Measurements from ENCODE around the gene CNTNAP2.
A peak's percentile ranks its signal among the peaks of the same experiment; 100 is the strongest.

Gene CNTNAP2

GRCh38 chr7:147803151-147803550 is 1686.5 kb downstream of the CNTNAP2 start:
- no peak overlapping the region for H3K4ac ChIP-seq (ENCODE audit: low read depth, low read length)
- H3K18ac ChIP-seq (ENCODE audit: low read length), result no peak overlapping the region
- H2BK120ac ChIP-seq (ENCODE audit: low read depth, low read length), result no peak overlapping the region
- peak overlapping the region; percentile 34 for H3K56ac ChIP-seq (ENCODE audit: low read length)
- no peak overlapping the region for H2AK5ac ChIP-seq (ENCODE audit: low read length)
- H3K4me3 ChIP-seq (ENCODE audit: low read length), result no peak overlapping the region
- no peaks in the 10 kb centered on the region for H3K36me3 ChIP-seq (ENCODE audit: control insufficient read depth, insufficient read depth, low read length)
- no peaks in the 10 kb centered on the region for H3K79me1 ChIP-seq (ENCODE audit: low read length)
- no peak overlapping the region for H3K4me2 ChIP-seq (ENCODE audit: low read length)
- H3K4me1 ChIP-seq (ENCODE audit: control insufficient read depth, low read depth, low read length), result peaks cover 2% of the 10 kb centered on the region
- no peak overlapping the region for H3K27ac ChIP-seq (ENCODE audit: low read depth, low read length)
- no peak overlapping the region for H2BK15ac ChIP-seq (replicated peaks; ENCODE audit: low read depth)
- H2BK5ac ChIP-seq (ENCODE audit: low read length), result no peak overlapping the region
- H3K27me3 ChIP-seq (ENCODE audit: insufficient read depth, low read length, poor library complexity), result no peaks in the 10 kb centered on the region
- no peaks in the 10 kb centered on the region for H3K79me2 ChIP-seq (ENCODE audit: control insufficient read depth, insufficient read depth, low read length)
- H4K5ac ChIP-seq (ENCODE audit: low read length), result no peak overlapping the region
- no peak overlapping the region for H3K23ac ChIP-seq (ENCODE audit: low read length)
- DNase-seq, result no peak
- H3K9ac ChIP-seq (ENCODE audit: low read length), result no peak overlapping the region
- WGBS (ENCODE audit: extremely low coverage, insufficient coverage, low lambda C conversion rate), result no CpG with 5 or more reads among the region's 3 CpGs
- no peak overlapping the region for H4K8ac ChIP-seq (ENCODE audit: low read depth, low read length)

- Histone ChIP-seq H3K18ac (ENCODE audit: low read length) (no peak overlapping the region), H3K27ac (ENCODE audit: low read depth, low read length) (no peak overlapping the region), H2BK5ac (ENCODE audit: low read length) (no peak overlapping the region), H3K4ac (ENCODE audit: low read depth, low read length) (no peak overlapping the region), H3K4me1 (ENCODE audit: control insufficient read depth, low read depth, low read length) (peaks cover 2% of the 10 kb centered on the region), H3K36me3 (ENCODE audit: control insufficient read depth, insufficient read depth, low read length) (no peaks in the 10 kb centered on the region), H3K9ac (ENCODE audit: low read length) (no peak overlapping the region), H2BK15ac (replicated peaks; ENCODE audit: low read depth) (no peak overlapping the region), H3K56ac (ENCODE audit: low read length) (no peak overlapping the region), H3K4me2 (ENCODE audit: low read length) (no peak overlapping the region), H4K5ac (ENCODE audit: low read length) (no peak overlapping the region), H3K79me1 (ENCODE audit: low read length) (no peaks in the 10 kb centered on the region), H2AK5ac (ENCODE audit: low read length) (no peak overlapping the region), H3K4me3 (ENCODE audit: low read length) (no peak overlapping the region), H4K8ac (ENCODE audit: low read depth, low read length) (no peak overlapping the region), H3K23ac (ENCODE audit: low read length) (no peak overlapping the region), H2BK120ac (ENCODE audit: low read depth, low read length) (no peak overlapping the region), H3K27me3 (ENCODE audit: insufficient read depth, low read length, poor library complexity) (no peaks in the 10 kb centered on the region), H3K79me2 (ENCODE audit: control insufficient read depth, insufficient read depth, low read length) (no peaks in the 10 kb centered on the region)
- WGBS (ENCODE audit: extremely low coverage, insufficient coverage, low lambda C conversion rate), result no CpG with 5 or more reads among the region's 4 CpGs
- peak; percentile 81 for DNase-seq
Observed at GRCh38 chr7:147803606-147804005, 1687.0 kb downstream of the CNTNAP2 start.

- Histone ChIP-seq H4K8ac (ENCODE audit: low read depth, low read length) (no peak overlapping the region), H3K79me2 (ENCODE audit: control insufficient read depth, insufficient read depth, low read length) (no peaks in the 10 kb centered on the region), H3K4me1 (ENCODE audit: control insufficient read depth, low read depth, low read length) (peaks cover 2% of the 10 kb centered on the region), H3K4me2 (ENCODE audit: low read length) (no peak overlapping the region), H3K36me3 (ENCODE audit: control insufficient read depth, insufficient read depth, low read length) (no peaks in the 10 kb centered on the region), H3K4ac (ENCODE audit: low read depth, low read length) (no peak overlapping the region), H2BK15ac (replicated peaks; ENCODE audit: low read depth) (no peak overlapping the region), H3K79me1 (ENCODE audit: low read length) (no peaks in the 10 kb centered on the region), H3K27ac (ENCODE audit: low read depth, low read length) (no peak overlapping the region), H4K5ac (ENCODE audit: low read length) (no peak overlapping the region), H2BK120ac (ENCODE audit: low read depth, low read length) (no peak overlapping the region), H2AK5ac (ENCODE audit: low read length) (no peak overlapping the region), H2BK5ac (ENCODE audit: low read length) (no peak overlapping the region), H3K4me3 (ENCODE audit: low read length) (no peak overlapping the region), H3K23ac (ENCODE audit: low read length) (no peak overlapping the region), H3K56ac (ENCODE audit: low read length) (no peak overlapping the region), H3K9ac (ENCODE audit: low read length) (no peak overlapping the region), H3K18ac (ENCODE audit: low read length) (no peak overlapping the region), H3K27me3 (ENCODE audit: insufficient read depth, low read length, poor library complexity) (no peaks in the 10 kb centered on the region)
- DNase-seq, result no peak
Observed at GRCh38 chr7:147804032-147804431, 1687.4 kb downstream of the CNTNAP2 start.

GRCh38 chr7:147805996-147806576 is 1689.5 kb downstream of the CNTNAP2 start:
- H3K23ac ChIP-seq (ENCODE audit: low read length), result no peak overlapping the region
- no peak overlapping the region for H2BK120ac ChIP-seq (ENCODE audit: low read depth, low read length)
- no peaks in the 10 kb centered on the region for H3K27me3 ChIP-seq (ENCODE audit: insufficient read depth, low read length, poor library complexity)
- H3K4me3 ChIP-seq (ENCODE audit: low read length), result no peak overlapping the region
- H2AK5ac ChIP-seq (ENCODE audit: low read length), result no peak overlapping the region
- no peaks in the 10 kb centered on the region for H3K79me1 ChIP-seq (ENCODE audit: low read length)
- H4K5ac ChIP-seq (ENCODE audit: low read length), result no peak overlapping the region
- no peak overlapping the region for H2BK5ac ChIP-seq (ENCODE audit: low read length)
- H3K9ac ChIP-seq (ENCODE audit: low read length), result no peak overlapping the region
- no peak overlapping the region for H3K4ac ChIP-seq (ENCODE audit: low read depth, low read length)
- DNase-seq, result no peak
- H3K56ac ChIP-seq (ENCODE audit: low read length), result no peak overlapping the region
- H3K27ac ChIP-seq (ENCODE audit: low read depth, low read length), result no peak overlapping the region
- no peaks in the 10 kb centered on the region for H3K79me2 ChIP-seq (ENCODE audit: control insufficient read depth, insufficient read depth, low read length)
- H3K36me3 ChIP-seq (ENCODE audit: control insufficient read depth, insufficient read depth, low read length), result no peaks in the 10 kb centered on the region
- peaks cover 2% of the 10 kb centered on the region for H3K4me1 ChIP-seq (ENCODE audit: control insufficient read depth, low read depth, low read length)
- H3K4me2 ChIP-seq (ENCODE audit: low read length), result no peak overlapping the region
- no peak overlapping the region for H4K8ac ChIP-seq (ENCODE audit: low read depth, low read length)
- no peak overlapping the region for H3K18ac ChIP-seq (ENCODE audit: low read length)
- no peak overlapping the region for H2BK15ac ChIP-seq (replicated peaks; ENCODE audit: low read depth)

- no peak for DNase-seq
- Histone ChIP-seq H2BK5ac (ENCODE audit: low read length) (no peak overlapping the region), H3K23ac (ENCODE audit: low read length) (no peak overlapping the region), H3K27me3 (ENCODE audit: insufficient read depth, low read length, poor library complexity) (no peaks in the 10 kb centered on the region), H3K9ac (ENCODE audit: low read length) (no peak overlapping the region), H3K79me2 (ENCODE audit: control insufficient read depth, insufficient read depth, low read length) (no peaks in the 10 kb centered on the region), H3K4me1 (ENCODE audit: control insufficient read depth, low read depth, low read length) (no peaks in the 10 kb centered on the region), H3K36me3 (ENCODE audit: control insufficient read depth, insufficient read depth, low read length) (no peaks in the 10 kb centered on the region), H4K8ac (ENCODE audit: low read depth, low read length) (no peak overlapping the region), H2BK15ac (replicated peaks; ENCODE audit: low read depth) (no peak overlapping the region), H3K79me1 (ENCODE audit: low read length) (no peaks in the 10 kb centered on the region), H3K56ac (ENCODE audit: low read length) (no peak overlapping the region), H3K4me3 (ENCODE audit: low read length) (no peak overlapping the region), H3K18ac (ENCODE audit: low read length) (no peak overlapping the region), H3K4me2 (ENCODE audit: low read length) (no peak overlapping the region), H3K4ac (ENCODE audit: low read depth, low read length) (no peak overlapping the region), H3K27ac (ENCODE audit: low read depth, low read length) (no peak overlapping the region), H2BK120ac (ENCODE audit: low read depth, low read length) (no peak overlapping the region), H2AK5ac (ENCODE audit: low read length) (no peak overlapping the region), H4K5ac (ENCODE audit: low read length) (no peak overlapping the region)
- WGBS (ENCODE audit: extremely low coverage, insufficient coverage, low lambda C conversion rate), result no CpG with 5 or more reads among the region's 3 CpGs
Observed at GRCh38 chr7:147809786-147810185, 1693.2 kb downstream of the CNTNAP2 start.

- Histone ChIP-seq H2BK15ac (replicated peaks; ENCODE audit: low read depth) (no peak overlapping the region), H2BK120ac (ENCODE audit: low read depth, low read length) (no peak overlapping the region), H4K5ac (ENCODE audit: low read length) (no peak overlapping the region), H3K4ac (ENCODE audit: low read depth, low read length) (no peak overlapping the region), H3K4me1 (ENCODE audit: control insufficient read depth, low read depth, low read length) (no peaks in the 10 kb centered on the region), H3K79me2 (ENCODE audit: control insufficient read depth, insufficient read depth, low read length) (no peaks in the 10 kb centered on the region), H3K18ac (ENCODE audit: low read length) (no peak overlapping the region), H3K27ac (ENCODE audit: low read depth, low read length) (no peak overlapping the region), H3K23ac (ENCODE audit: low read length) (no peak overlapping the region), H3K36me3 (ENCODE audit: control insufficient read depth, insufficient read depth, low read length) (no peaks in the 10 kb centered on the region), H4K8ac (ENCODE audit: low read depth, low read length) (no peak overlapping the region), H3K9ac (ENCODE audit: low read length) (no peak overlapping the region), H3K4me3 (ENCODE audit: low read length) (no peak overlapping the region), H3K4me2 (ENCODE audit: low read length) (no peak overlapping the region), H3K79me1 (ENCODE audit: low read length) (no peaks in the 10 kb centered on the region), H3K56ac (ENCODE audit: low read length) (no peak overlapping the region), H2AK5ac (ENCODE audit: low read length) (no peak overlapping the region), H2BK5ac (ENCODE audit: low read length) (no peak overlapping the region), H3K27me3 (ENCODE audit: insufficient read depth, low read length, poor library complexity) (no peaks in the 10 kb centered on the region)
- no peak for DNase-seq
Observed at GRCh38 chr7:147810269-147810668, 1693.7 kb downstream of the CNTNAP2 start.
